Small intestine (tissue), 7 donors: Measurements from ENCODE around the gene SIGLEC12. TPM values are rescaled to one million over a fixed set of nuclear protein-coding genes. Genes with fewer than 3 reads are reported as not detected.
"Not testable (repeated sequence)": the region's sequence is repeated elsewhere in the genome, so short reads cannot be mapped to it uniquely, and the experiment has no call there.

ENCODE experiments used
- DNase-seq, 2 donors: peaks; one replicate each; pipeline versions ENCODE4 v3.0.0 to v3.0.0-alpha.2; 2013
- FAIRE-seq: peaks from 2 replicates; lab custom pipeline; 2012; peaks lifted over from hg19 to GRCh38; lab: Jason Lieb, UNC
- H3K27ac ChIP-seq, 3 donors: one replicate each; pipeline ENCODE4 v1.5.1; 2013; ENCODE audit warnings: low read length in 2 of 3, mild to moderate bottlenecking in 2 of 3, control low read depth in 1 of 3, inconsistent platforms in 1 of 3, low read depth in 1 of 3, moderate library complexity in 1 of 3
- H3K27me3 ChIP-seq, 3 donors: one replicate each; pipeline ENCODE4 v1.6.1; 2013; ENCODE audit warnings: low read length in 3 of 3, inconsistent platforms in 1 of 3; ENCODE audit not compliant: control insufficient read depth in 3 of 3, insufficient read depth in 3 of 3
- H3K36me3 ChIP-seq, 3 donors: one replicate each; pipeline ENCODE4 v1.6.1; 2013; ENCODE audit warnings: low read length in 3 of 3, inconsistent platforms in 1 of 3, low read depth in 1 of 3, mild to moderate bottlenecking in 1 of 3, moderate library complexity in 1 of 3; ENCODE audit not compliant: control insufficient read depth in 3 of 3, insufficient read depth in 2 of 3
- H3K4me1 ChIP-seq, 3 donors: one replicate each; pipeline ENCODE4 v1.6.1; 2013; ENCODE audit warnings: low read length in 2 of 3, inconsistent platforms in 1 of 3, low read depth in 1 of 3, mild to moderate bottlenecking in 1 of 3, moderate library complexity in 1 of 3; ENCODE audit not compliant: control insufficient read depth in 3 of 3, insufficient read depth in 2 of 3
- H3K4me3 ChIP-seq, 3 donors: one replicate each; pipeline ENCODE4 v1.5.1; 2013; ENCODE audit warnings: low read length in 3 of 3, control low read depth in 1 of 3, inconsistent platforms in 1 of 3, low read depth in 1 of 3, mild to moderate bottlenecking in 1 of 3, moderate library complexity in 1 of 3
- H3K9me3 ChIP-seq, 2 donors: one replicate each; pipeline ENCODE4 v1.6.1; 2013; ENCODE audit warnings: low read depth in 1 of 2, low read length in 1 of 2; ENCODE audit not compliant: control insufficient read depth in 2 of 2, insufficient read depth in 1 of 2
- WGBS, 3 donors: extraction: QIAGEN DNeasy Blood & Tissue Kit; methylation state at CpG; one replicate each; pipeline ENCODE4 v1.1.7; 2013; 5-methylcytosine and 5-hydroxymethylcytosine counted together
- polyA plus RNA-seq, 4 donors: library from polyadenylated mRNA; stranded (reverse) in 3 of 4; unstranded in 1 of 4; fragments of 200-250 nt in 3 of 4; fragments of 120-200 nt in 1 of 4; gene quantifications; one replicate each; pipeline versions ENCODE4 v1.2.1 to v1.2.3, GENCODE V29; 2013
- donor health status: healthy with polysubstance abuse.
- donor health status: control.
- donor health status: control.
- donor health status: Bipolar disorder and iron deficiency.
- donor health status: healthy.

The SIGLEC12 gene
- polyA plus RNA-seq, 4 donors = 0.33 to 5.7 (median 2.0) TPM; not detected in 1

- 66 to 86% (median 76%) methylated on average over 1 of the region's 1 CpG for WGBS, 3 donors
- Histone ChIP-seq H3K36me3 (no peaks in the 10 kb centered on the region), H3K27ac (no peak overlapping the region), H3K9me3 (peaks cover 0 to 10% of the 10 kb centered on the region in 2 donors), H3K27me3 (peaks cover 0 to 2% (median 0%) of the 10 kb centered on the region in 3 donors), H3K4me1 (peaks cover 0 to 30% (median 7%) of the 10 kb centered on the region in 3 donors), H3K4me3 (no peak overlapping the region)
- FAIRE-seq = no peak
- no peak for DNase-seq
These were observed 30.1 kb downstream of the SIGLEC12 start for GRCh38 chr19:51471527-51471926.

- 72 to 80% (median 73%) methylated on average over 9 of the region's 9 CpGs for WGBS, 3 donors
- FAIRE-seq (no peak), DNase-seq (no peak)
- H3K4me3 ChIP-seq = no peak overlapping the region
- no peak overlapping the region for H3K27ac ChIP-seq
- H3K36me3 ChIP-seq = no peaks in the 10 kb centered on the region
- peaks cover 0 to 6% of the 10 kb centered on the region in 2 donors for H3K9me3 ChIP-seq
- H3K27me3 ChIP-seq = peaks cover 0 to 2% (median 0%) of the 10 kb centered on the region in 3 donors
- H3K4me1 ChIP-seq = peaks cover 0 to 27% (median 7%) of the 10 kb centered on the region in 3 donors
These were observed 30.6 kb downstream of the SIGLEC12 start for GRCh38 chr19:51470966-51471365.

DNA sequence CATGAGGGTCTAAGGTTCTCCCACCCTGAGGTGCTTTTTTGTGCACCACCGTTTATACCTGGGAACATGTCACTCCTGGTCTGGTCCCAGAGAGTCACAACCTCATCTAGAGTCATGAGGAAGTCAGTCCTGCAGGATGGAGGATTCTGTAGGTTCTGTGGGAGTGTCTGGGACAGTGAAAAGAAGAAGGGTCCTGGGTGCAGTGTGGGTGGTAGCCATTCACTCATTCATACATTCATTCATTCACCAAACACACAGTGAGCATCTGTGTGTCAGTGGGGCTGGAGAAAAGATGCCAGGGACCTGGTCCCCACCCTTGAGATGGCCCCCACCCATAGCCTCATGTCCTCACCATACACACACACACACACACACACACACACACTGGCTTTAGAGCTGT, 32.0 kb downstream of the SIGLEC12 start:
- H3K36me3 ChIP-seq = no peaks in the 10 kb centered on the region
- no peak overlapping the region for H3K27ac ChIP-seq
- no peak for FAIRE-seq
- peaks cover 0 to 2% (median 0%) of the 10 kb centered on the region in 3 donors for H3K27me3 ChIP-seq
- no peak overlapping the region for H3K4me3 ChIP-seq
- 42 to 70% (median 53%) methylated on average over 1 of the region's 1 CpG for WGBS, 3 donors
- DNase-seq = no peak
- peaks cover 0 to 17% (median 5%) of the 10 kb centered on the region in 3 donors for H3K4me1 ChIP-seq
- peaks cover 0 to 4% of the 10 kb centered on the region in 2 donors for H3K9me3 ChIP-seq

DNA sequence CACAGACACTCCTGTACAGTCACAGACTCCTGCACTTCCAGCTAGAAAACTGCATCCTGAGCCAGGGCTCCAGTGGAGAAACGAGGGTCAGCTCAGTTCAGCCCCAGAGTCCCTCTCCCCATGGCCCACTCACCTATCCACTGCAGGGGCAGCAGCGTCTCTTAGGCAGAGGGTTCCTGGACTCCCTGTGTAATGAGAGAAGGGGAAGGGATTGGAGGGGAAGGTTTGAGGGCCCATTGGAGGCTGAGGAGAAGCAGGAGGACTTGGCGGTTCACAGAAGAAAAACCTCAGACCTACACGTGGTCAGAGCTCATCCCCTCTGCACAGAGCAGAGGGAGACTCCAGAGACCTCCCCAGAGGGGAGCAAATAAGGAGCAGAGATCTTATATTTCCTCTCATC, 32.4 kb downstream of the SIGLEC12 start:
- peaks cover 0 to 2% (median 0%) of the 10 kb centered on the region in 3 donors for H3K27me3 ChIP-seq
- FAIRE-seq (no peak), DNase-seq (no peak)
- H3K9me3 ChIP-seq = peaks cover 0 to 4% of the 10 kb centered on the region in 2 donors
- WGBS, 3 donors = 43 to 52% (median 48%) methylated on average over 4 of the region's 4 CpGs
- H3K36me3 ChIP-seq = no peaks in the 10 kb centered on the region
- H3K27ac ChIP-seq = no peak overlapping the region
- peaks cover 0 to 12% (median 2%) of the 10 kb centered on the region in 3 donors for H3K4me1 ChIP-seq
- H3K4me3 ChIP-seq = no peak overlapping the region

DNA sequence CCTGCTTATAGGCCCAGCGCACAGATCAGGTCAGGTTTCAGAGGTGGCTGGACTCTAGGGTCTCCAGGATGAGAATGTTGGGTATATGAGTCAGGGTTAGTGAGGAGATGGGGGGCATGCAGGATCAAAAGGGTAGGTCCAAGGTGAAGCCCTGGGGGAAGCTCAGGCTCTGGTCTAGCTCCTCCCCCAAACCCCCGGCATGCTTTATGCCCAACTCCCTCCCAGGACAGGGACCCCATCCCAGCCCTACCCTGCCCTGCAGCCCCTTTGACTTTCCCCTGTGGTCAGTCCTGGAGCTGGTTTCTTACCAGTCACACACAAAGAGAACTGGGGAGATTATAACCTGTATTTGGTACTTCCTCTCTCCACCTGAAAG, 33.1 kb downstream of the SIGLEC12 start:
- H3K27ac ChIP-seq = no peak overlapping the region
- 75 to 83% (median 81%) methylated on average over 2 of the region's 2 CpGs for WGBS, 3 donors
- FAIRE-seq (no peak), DNase-seq (no peak)
- peaks cover 0 to 7% (median 0%) of the 10 kb centered on the region in 3 donors for H3K4me1 ChIP-seq
- H3K9me3 ChIP-seq = peaks cover 0 to 1% of the 10 kb centered on the region in 2 donors
- H3K36me3 ChIP-seq = no peaks in the 10 kb centered on the region
- H3K27me3 ChIP-seq = peaks cover 0 to 2% (median 0%) of the 10 kb centered on the region in 3 donors
- H3K4me3 ChIP-seq = no peak overlapping the region

DNA sequence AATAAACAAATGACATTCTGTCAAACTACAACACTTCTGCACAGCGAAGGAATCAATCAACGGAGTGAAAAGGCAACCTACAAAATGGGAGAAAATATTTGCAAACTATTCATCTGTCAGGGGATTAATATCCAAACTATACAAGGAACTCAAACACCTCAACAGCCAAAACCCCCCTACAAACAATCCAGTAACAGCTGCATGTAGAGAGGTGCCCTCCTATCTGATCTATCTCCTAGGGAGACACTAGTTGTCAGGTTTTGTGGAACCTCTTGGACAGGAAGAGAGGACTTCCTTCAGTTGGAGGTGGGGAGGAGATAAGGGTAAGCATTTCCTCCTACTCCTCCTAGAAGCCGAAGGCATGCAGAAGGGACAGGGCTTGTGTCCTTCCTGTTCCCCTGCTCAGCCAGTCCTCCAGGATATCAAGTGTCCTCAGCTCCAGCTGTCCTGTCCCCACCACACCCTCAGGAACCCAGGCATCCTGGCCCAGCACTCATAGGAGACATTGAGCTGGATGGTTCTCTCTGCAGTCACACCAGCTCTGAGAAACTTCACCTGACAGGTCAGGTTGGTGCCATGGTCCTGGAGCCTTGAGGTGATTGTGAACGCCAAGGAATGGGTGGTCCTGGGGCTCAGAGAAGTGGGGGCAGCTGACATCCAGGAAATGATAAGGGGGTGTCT, 33.6 kb downstream of the SIGLEC12 start:
- Histone ChIP-seq H3K9me3 (no peaks in the 10 kb centered on the region), H3K36me3 (no peaks in the 10 kb centered on the region), H3K4me1 (peaks cover 0 to 5% (median 0%) of the 10 kb centered on the region in 3 donors), H3K4me3 (no peak overlapping the region), H3K27ac (no peak overlapping the region), H3K27me3 (peaks cover 0 to 3% (median 0%) of the 10 kb centered on the region in 3 donors)
- FAIRE-seq (no peak), DNase-seq (no peak)
- WGBS, 3 donors = 52 to 63% (median 56%) methylated on average over 4 of the region's 4 CpGs

- H3K4me3 ChIP-seq = no peak overlapping the region
- FAIRE-seq (no peak), DNase-seq (no peak)
- H3K27ac ChIP-seq = no peak overlapping the region
- H3K9me3 ChIP-seq = no peaks in the 10 kb centered on the region
- WGBS, 3 donors = 52 to 58% (median 55%) methylated on average over 3 of the region's 3 CpGs
- no peaks in the 10 kb centered on the region for H3K36me3 ChIP-seq
- peaks cover 0 to 10% (median 3%) of the 10 kb centered on the region in 3 donors for H3K27me3 ChIP-seq
- H3K4me1 ChIP-seq = no peaks in the 10 kb centered on the region
These were observed 34.9 kb downstream of the SIGLEC12 start for GRCh38 chr19:51466723-51467122.

- H3K9me3 ChIP-seq, H3K4me3 ChIP-seq, H3K36me3 ChIP-seq, FAIRE-seq, H3K27ac ChIP-seq, DNase-seq, H3K4me1 ChIP-seq: not testable (repeated sequence)
- WGBS, 3 donors = 27 to 51% (median 46%) methylated on average over 13 to 14 of the region's 33 CpGs
- peaks cover 0 to 10% (median 3%) of the 10 kb centered on the region in 3 donors for H3K27me3 ChIP-seq
These were observed 37.5 kb downstream of the SIGLEC12 start for GRCh38 chr19:51463976-51464581.
